CD4-positive, alpha-beta T cell treated with Interleukin-17A for 1 hour (primary cell): ENCODE measurements around the gene CANT1.
A peak's percentile ranks its signal among the peaks of the same experiment; 100 is the strongest.

Source experiments
- DNase-seq: peaks from one replicate; pipeline ENCODE4 v3.0.0-alpha.2; 2020

CANT1 gene

DNA sequence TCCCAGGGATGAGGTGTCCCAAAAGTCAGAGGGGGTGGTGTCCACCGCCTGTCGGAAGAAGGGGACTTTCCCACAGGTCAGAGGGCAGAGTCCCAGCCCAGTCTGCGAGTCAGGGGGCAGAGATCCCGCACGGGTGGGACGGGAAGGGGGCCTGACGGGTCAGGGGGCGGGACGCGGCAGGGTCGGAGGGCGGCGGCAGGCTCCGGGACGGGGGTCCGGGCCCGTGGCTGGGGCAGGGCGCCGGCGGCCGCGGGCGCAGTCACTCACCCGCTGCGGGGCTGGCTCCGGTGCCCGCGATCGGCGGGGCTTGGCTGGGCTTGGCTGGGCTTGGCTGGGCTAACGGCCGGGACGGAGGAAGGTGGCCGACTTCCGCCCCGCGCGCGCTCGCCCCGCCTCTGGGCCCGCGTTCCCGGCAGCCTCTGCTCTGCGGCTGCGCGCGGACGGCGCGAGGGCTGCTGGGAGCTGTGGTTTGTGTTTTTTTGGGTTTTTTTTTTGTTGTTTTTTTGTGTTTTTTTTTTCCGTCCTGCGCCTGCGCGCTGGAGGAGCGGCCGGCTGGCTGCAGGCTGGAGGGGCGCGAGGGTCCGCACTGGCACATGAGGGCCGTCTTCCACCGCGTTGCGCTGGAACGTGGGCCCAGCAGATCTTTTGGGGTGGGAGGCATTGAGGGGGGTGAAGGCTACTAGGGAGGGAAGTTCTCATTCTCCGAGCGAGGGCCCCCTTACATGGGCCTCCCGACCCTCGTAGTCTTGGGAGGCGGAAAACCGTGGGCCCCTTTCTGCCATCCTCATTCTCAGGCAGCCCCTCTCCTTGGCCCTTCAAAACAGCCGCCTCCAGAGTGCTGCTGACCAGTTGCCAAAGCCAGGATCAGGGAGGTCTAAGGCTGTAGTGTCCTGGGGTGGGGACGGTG, at the start of gene CANT1:
TSS of gene CANT1 (minus strand) at position 368 of the 907 bp plus-strand sequence. CDS start 12,142 bp downstream, outside the sequence.
- peak; percentile 84 for DNase-seq

DNA sequence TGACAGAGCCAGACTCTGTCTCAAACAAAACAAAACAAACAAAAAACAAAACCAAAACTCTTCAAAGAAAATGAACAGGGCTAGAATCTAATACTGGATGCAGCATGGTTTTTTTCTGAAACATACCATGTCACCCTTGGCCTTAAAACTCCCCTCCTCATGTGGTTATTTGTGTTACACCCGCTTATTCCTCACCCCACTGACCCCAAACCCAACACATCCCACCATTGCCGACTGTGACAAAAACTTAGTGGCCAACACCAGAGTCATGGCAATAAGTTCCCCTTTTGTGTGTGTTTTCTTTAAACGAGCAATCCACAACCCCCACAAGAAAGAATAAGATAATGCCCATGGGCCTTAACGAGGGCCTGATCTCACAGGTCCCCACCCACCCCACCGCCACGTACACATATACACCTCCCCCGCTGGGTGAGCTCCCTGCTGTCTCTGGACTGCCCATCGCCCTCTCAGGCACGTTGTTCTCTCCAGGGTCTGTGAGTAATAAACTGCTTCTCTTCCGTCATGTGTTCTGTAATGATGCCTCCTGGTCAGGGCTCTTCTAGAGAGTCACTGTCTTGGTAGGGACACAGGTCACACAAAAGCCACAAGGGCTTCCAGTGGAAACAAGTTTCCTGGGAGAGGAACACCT, 48.3 kb upstream of the CANT1 start:
- no peak for DNase-seq

DNA sequence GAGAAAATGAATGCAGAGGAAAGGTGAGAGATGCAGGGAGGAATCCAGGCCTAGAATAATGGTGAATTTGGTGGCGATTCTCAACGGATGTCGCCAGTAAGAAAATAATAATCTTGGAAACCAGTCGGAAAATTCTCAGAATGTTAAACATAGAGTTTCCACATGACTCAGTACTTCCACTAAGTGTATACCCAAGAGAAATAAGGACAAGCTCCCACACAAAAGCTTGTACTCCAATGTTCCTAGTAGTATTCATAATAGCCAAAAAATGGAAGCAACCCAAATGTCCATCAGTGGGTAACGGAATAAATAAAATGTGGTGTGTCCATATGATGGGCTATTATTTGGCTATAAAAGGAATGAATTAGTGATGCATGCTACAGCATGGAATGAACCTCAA, 45.6 kb upstream of the CANT1 start:
- no peak for DNase-seq

DNA sequence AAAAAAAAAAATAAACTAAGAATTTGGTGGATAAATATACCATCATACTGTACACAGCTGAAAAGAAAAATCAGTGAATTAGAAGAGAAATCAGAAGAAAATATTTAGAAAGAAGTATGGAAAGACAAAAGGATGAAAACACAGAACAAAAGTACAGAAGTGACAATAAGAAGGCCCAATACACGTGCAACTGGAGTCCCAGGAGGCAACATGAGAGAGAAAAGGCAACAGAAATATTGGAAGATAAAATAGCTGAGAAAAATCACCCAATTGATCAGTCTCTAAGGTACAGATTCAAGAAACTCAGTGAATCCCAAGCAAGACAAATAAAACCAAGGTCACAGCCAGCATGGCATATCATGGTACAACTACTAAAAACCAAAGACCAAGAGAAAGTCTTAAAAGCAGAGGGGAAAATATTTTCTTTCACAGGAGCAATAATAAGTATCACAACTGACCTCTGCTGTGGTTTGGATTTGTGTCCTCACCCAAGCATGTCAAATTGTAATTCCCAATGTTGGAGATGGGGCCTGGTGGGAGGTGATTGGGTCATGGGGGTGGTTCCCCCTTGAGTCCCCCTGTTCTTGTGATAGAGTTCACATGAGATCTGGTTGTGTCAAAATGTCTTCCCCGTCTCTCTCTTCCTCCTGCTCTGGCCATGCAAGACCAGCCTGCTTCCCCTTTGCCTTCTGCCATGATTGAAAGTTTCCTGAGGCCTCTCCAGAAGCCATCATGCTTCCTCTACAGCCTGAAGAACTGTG, 44.8 kb upstream of the CANT1 start:
- no peak for DNase-seq

DNA sequence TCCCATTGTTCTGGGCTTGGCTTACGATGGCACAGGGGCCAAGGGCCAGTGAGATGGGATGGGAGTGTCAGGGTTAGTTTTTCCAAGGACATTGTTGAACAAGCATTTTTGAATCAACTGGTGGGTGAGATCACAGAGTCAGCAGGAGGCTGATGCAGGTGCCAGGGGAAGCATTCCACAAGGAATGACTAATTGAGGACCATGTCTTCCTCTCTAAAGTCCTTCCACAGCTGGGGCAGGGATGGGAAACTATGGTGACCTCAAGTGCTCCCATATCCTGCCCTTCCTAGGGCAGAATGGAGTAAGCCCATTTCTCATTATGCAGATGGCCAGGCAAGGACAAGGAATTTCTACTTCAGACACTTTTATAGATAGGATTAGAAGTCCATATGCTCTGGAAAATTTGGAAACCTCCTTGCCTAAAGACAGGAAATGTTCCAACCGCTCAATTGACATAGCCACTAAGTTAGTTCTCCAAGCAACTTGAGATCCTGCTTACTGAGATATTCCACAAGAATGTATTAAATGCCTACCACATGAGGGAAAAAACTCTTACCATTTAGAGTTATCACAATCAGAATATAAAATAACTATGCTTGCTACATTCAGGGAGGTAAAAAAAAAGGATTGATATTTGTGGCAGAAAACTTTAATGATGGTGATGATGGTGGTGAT, 43.8 kb upstream of the CANT1 start:
- DNase-seq, result no peak

DNA sequence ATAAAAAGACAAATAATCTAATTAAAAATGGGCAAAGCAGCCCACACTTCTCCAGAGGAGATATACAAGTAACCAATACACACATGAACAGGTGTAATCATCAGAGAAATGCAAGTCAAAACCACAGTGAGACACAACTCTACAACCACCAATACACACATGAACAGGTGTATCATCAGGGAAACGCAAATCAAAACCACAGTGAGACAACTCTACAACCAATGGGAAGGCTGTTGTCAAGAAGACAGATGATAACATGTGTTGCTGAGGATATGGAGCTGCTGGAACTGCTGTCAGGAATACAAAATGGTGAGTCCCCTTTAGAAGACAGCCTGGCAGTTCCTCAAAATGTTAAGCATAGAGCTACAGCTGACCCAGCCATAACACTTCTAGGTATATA, 42.6 kb upstream of the CANT1 start:
- DNase-seq, result no peak

DNA sequence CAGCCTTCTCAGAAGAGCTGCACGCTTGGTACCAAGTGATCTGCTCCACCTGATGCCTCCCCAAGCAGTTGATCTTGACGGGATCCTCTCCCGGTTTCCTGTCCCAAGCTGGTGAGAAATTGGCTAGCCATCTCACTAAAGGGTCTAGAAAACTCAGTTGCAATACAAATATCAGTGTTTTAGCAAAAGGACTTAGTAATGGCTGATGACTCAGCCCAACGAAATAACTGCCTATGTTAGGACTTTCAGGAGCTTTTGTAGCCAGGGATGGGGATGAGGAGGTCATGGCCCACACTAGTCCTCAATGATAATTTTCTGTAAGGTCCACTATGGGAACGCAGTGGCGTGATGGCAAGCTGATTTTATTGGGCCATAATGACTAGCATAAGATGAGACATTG, 41.7 kb upstream of the CANT1 start:
- DNase-seq, result no peak

DNA sequence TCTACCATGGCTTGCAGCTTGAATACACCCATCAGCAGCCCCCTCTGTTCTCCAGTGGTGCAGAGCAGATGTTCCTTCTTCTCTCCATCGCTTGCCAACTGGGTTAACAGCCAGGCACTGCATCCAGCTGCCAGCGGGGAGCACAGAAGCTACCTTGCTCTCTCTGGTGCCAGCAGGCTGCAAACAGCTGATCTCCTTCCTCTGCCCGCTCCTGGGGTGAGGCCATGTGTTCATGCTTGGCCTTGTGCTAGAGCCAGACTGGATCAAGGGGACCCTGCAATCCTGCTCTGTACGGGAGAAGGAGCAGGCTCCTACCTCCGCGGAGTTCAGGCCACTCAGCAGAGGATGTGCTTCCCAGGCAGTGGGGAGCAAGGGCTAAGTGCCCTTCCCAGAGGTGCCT, 41.0 kb upstream of the CANT1 start:
- no peak for DNase-seq

DNA sequence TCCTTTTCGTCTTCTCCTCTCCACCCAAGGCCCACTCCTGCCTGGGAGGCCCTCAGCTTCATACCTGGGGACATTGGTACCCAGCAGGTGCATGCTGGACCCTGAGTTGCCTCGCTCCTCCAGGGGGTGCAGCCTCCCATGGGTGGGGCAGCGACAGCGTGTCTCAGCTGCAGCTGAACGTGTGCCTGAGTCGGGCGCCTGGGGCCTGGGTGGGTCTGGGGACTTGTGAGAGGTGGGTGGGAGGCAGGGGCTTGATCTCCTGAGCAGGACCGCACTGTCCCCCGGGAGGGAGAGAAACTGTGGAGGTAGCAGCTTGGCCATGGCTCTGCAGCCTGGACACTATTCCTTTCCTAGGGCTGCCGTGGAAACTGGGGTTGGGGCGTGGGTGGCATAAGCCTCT, 40.3 kb upstream of the CANT1 start:
- DNase-seq, result no peak

DNA sequence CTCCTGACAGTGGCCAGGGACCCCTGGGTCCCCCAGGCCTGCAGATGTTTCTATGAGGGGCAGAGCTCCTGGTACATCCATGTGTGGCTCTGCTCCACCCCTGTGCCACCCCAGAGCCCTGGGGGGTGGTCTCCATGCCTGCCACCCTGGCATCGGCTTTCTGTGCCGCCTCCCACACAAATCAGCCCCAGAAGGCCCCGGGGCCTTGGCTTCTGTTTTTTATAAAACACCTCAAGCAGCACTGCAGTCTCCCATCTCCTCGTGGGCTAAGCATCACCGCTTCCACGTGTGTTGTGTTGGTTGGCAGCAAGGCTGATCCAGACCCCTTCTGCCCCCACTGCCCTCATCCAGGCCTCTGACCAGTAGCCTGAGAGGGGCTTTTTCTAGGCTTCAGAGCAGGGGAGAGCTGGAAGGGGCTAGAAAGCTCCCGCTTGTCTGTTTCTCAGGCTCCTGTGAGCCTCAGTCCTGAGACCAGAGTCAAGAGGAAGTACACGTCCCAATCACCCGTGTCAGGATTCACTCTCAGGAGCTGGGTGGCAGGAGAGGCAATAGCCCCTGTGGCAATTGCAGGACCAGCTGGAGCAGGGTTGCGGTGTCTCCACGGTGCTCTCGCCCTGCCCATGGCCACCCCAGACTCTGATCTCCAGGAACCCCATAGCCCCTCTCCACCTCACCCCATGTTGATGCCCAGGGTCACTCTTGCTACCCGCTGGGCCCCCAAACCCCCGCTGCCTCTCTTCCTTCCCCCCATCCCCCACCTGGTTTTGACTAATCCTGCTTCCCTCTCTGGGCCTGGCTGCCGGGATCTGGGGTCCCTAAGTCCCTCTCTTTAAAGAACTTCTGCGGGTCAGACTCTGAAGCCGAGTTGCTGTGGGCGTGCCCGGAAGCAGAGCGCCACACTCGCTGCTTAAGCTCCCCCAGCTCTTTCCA, 39.5 kb upstream of the CANT1 start:
- no peak for DNase-seq

DNA sequence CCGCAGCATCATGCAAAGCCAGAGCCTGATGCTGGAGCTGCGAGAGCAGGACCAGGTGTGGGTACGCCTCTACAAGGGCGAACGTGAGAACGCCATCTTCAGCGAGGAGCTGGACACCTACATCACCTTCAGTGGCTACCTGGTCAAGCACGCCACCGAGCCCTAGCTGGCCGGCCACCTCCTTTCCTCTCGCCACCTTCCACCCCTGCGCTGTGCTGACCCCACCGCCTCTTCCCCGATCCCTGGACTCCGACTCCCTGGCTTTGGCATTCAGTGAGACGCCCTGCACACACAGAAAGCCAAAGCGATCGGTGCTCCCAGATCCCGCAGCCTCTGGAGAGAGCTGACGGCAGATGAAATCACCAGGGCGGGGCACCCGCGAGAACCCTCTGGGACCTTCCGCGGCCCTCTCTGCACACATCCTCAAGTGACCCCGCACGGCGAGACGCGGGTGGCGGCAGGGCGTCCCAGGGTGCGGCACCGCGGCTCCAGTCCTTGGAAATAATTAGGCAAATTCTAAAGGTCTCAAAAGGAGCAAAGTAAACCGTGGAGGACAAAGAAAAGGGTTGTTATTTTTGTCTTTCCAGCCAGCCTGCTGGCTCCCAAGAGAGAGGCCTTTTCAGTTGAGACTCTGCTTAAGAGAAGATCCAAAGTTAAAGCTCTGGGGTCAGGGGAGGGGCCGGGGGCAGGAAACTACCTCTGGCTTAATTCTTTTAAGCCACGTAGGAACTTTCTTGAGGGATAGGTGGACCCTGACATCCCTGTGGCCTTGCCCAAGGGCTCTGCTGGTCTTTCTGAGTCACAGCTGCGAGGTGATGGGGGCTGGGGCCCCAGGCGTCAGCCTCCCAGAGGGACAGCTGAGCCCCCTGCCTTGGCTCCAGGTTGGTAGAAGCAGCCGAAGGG, 38.6 kb upstream of the CANT1 start:
- DNase-seq, result no peak

DNA sequence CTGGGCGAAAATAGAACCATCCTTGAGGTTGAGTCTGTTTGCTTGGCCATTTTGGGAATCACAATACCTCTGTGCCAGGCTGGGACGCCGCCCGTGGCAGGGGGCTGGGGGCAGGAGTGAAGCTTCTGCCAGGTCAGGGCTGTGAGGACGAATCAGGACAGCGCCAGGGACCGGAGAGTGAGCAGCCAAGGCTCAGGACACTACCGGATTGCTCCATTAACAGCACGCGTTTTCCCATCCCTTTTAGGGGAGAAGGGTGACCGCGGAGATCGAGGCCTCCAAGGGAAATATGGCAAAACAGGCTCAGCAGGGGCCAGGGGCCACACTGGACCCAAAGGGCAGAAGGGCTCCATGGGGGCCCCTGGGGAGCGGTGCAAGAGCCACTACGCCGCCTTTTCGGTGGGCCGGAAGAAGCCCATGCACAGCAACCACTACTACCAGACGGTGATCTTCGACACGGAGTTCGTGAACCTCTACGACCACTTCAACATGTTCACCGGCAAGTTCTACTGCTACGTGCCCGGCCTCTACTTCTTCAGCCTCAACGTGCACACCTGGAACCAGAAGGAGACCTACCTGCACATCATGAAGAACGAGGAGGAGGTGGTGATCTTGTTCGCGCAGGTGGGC, 37.8 kb upstream of the CANT1 start:
- no peak for DNase-seq

DNA sequence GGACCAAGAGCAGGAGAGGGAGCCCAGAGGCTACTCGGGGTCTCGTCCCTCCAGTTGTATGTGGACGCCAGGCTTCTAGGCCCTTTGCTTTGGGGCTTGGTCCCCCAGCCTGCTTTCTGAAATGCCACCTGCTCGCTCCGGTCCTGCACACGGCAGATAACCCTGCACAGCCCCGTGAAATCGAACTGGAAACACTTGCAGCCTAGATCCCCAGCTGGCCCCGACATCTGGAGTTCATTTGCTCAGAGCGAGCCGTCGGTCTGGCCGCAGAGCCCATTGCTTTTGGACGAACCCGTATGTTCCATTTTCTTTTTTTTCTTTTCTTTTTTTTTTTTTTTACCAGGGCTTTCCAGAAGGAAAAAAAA, 37.3 kb upstream of the CANT1 start:
- no peak for DNase-seq

DNA sequence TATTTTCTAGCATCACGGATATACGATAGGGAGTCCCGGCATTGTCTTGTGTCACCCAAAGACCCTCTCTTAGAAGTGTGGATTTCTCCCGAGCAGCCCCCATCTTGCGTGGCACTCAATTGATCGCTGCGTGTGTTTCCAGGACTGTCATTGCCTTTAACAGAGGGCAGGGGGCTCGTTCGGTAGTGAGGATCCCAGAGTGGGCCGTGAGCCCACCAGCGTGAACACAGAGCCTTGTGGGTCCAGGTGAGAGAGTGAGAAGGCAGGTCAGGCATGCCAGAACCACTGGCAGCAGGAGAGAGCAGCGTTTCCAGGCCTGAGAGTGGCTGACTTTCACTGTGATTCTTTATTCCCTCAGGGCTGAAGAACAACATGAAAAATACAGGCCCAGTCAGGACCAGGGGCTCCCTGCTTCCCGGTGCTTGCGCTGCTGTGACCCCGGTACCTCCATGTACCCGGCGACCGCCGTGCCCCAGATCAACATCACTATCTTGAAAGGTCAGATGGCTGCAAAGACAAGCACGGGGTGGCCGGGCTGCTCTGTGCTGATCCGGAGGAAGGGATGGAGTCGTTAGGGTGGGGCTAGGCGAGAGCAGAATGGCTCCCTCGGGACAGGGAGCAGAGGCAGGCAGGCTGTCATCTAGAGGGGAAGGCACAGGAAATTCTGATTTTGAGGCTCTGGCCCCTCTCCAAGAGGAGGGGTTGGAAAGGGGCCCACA, 36.8 kb upstream of the CANT1 start:
- DNase-seq, result no peak

DNA sequence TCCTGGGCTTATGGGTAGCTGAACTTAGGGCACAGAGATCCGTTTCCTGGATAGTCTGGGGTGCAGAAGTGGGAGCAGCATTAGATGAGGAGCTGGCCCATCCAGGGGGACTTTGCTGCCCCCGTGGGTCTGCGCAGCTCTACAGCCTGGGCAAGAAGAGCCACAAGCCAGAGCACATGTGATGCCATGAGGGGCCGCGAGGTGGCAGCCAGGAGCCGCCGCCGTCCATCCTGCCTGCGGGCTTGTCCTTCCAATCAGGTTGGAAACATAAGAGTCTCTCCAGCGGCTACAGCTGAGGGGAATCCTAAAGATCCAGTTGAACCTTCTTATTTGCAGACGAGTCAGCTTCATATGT, 36.3 kb upstream of the CANT1 start:
- DNase-seq, result peak; percentile 58

DNA sequence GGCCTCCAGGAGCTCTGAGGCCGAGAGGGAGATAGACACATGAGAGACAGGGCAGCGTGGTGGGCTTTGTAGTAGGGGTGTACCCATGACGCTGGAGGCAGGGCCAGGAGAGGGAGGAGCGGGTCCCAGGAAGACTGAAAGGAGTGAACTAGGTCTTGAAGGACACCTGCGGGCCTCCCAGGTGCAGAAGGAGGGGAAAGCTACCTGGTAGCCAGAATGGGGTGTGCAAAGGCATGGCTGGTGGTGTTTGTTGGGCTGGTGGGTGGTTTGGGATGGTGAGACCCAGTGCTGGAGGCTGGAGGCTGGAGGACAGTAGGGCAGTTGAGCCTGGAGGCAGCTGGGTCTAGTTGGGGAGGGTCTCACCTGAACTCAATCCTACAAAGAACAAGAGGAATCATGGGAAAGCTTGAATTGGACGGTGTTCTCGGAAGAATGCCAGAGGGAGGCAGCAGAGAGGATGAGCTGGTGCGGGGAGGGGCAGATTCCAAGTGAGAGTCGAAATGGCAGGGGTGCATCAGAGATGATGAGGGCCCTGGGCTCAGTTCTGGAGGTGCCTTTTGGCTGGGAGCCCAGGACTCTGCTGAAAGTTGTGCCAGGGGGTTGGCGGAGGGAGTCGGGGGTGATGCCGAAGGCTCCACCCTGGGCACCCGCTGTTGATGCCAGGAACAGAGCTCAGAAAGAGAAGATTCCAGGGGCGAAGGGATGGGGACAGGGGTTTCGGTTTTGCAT, 35.6 kb upstream of the CANT1 start:
- no peak for DNase-seq

DNA sequence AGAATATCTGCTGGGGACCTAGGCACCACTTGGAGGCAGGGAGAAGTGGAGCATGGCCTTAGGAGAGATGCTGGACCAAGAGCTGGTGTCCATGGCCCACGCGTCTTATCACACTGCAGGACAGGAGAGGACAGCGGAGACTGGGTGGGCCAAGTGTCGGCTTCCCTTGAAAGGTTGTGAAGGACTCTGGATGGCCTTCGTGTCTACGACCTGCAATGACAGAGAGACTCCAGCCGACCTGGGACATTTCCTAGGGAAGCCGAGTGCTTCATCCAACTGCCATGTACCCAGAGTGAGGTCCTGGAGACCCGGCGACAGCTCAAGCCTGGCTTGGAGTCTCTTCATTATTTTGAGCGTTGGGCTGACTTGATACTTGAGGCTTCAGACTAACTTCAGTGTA, 34.9 kb upstream of the CANT1 start:
- no peak for DNase-seq

DNA sequence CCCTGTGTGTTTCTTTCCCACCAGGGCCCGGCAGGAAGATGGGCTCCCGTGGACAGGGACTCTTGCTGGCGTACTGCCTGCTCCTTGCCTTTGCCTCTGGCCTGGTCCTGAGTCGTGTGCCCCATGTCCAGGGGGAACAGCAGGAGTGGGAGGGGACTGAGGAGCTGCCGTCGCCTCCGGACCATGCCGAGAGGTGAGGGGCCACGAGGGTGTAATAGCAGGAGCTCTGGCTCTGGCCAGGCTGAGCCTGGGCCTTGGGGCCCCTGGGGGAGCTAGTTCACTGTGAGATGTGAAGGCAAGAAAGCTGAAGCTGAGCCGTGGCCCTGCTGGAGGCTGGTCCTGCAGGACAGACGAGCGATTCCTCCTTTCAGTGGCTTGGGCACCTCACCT, 34.4 kb upstream of the CANT1 start:
- DNase-seq, result no peak
